ENCODE results near the gene TTYH3. TPM values are rescaled to one million over a fixed set of nuclear protein-coding genes. Genes with fewer than 3 reads are reported as not detected.

Gene TTYH3
- total RNA-seq, 1 experiment from 2014 or later: 278 TPM

- no peaks in the 10 kb centered on the region for H3K36me3 ChIP-seq (ENCODE audit: control insufficient read depth, insufficient read depth, low read length)
- ChIA-PET POLR2A (no interaction called here), CTCF (interaction anchor here (0.7 kb wide), 1 partner anchor 21 kb away, joined by 8 read pairs; no protein-coding TSS in a partner anchor)
- ATAC-seq (no peak), DNase-seq (ENCODE audit: low read depth, low spot score) (no peak)
- BruUV-seq (replicated peaks): no TSS peak
- intact Hi-C loops (cut with micrococcal nuclease; ENCODE audit: unreplicated experiment) (no loop called here), in situ Hi-C loops (cut with HindIII; ENCODE audit: low pct_unique_long_range_greater_than_20kb, low sequenced_read_pairs) (no loop called here)
- TF ChIP-seq TCF7L2 (IDR thresholded peaks at IDR 0.05; ENCODE audit: low read depth, low read length): no peak
- TF ChIP-seq REST (IDR thresholded peaks at IDR 0.05; ENCODE audit: insufficient read depth in 1 of 2, low read depth in 2 of 2, low read length in 1 of 2): no peak
- no peak for TF ChIP-seq POLR2AphosphoS5 (IDR thresholded peaks at IDR 0.05; ENCODE audit: low read depth, low read length)
- TF ChIP-seq CTCF (IDR thresholded peaks at IDR 0.05): no peak
- no peak for TF ChIP-seq SIN3A (IDR thresholded peaks at IDR 0.05; ENCODE audit: borderline replicate concordance, insufficient read depth, low read depth, low read length)
- H3K4me1 ChIP-seq (ENCODE audit: control insufficient read depth, insufficient read depth, low read length): peaks cover 16% of the 10 kb centered on the region; the same call in 1 of the 2 replicates
- H3K27me3 ChIP-seq (ENCODE audit: control insufficient read depth, insufficient read depth, low read length): no peaks in the 10 kb centered on the region
- H3K27ac ChIP-seq (ENCODE audit: low read length): no peak overlapping the region
- no peak overlapping the region for H3K4me3 ChIP-seq (ENCODE audit: low read depth in 2 of 2, low read length in 2 of 2)
- no peaks in the 10 kb centered on the region for H3K9me3 ChIP-seq (ENCODE audit: control insufficient read depth, insufficient read depth, low read depth, low read length)
Measured at GRCh38 chr7:2626498-2627117, 5.2 kb upstream of the TTYH3 start.

- no peak overlapping the region for H3K4me3 ChIP-seq (ENCODE audit: low read depth in 2 of 2, low read length in 2 of 2)
- DNase-seq (ENCODE audit: low read depth, low spot score) (no peak), ATAC-seq (no peak)
- intact Hi-C loops (cut with micrococcal nuclease; ENCODE audit: unreplicated experiment) (no loop called here), in situ Hi-C loops (cut with HindIII; ENCODE audit: low pct_unique_long_range_greater_than_20kb, low sequenced_read_pairs) (no loop called here)
- peaks cover 11% of the 10 kb centered on the region; the same call in 1 of the 2 replicates for H3K4me1 ChIP-seq (ENCODE audit: control insufficient read depth, insufficient read depth, low read length)
- CTCF ChIA-PET: interaction anchor here (0.7 kb wide), 1 partner anchor 22 kb away, joined by 8 read pairs; no protein-coding TSS in a partner anchor
- POLR2A ChIA-PET: no interaction called here
- no peaks in the 10 kb centered on the region for H3K9me3 ChIP-seq (ENCODE audit: control insufficient read depth, insufficient read depth, low read depth, low read length)
- BruUV-seq (replicated peaks): no TSS peak
- H3K27me3 ChIP-seq (ENCODE audit: control insufficient read depth, insufficient read depth, low read length): no peaks in the 10 kb centered on the region
- no peak for TF ChIP-seq CTCF (IDR thresholded peaks at IDR 0.05)
- no peak for TF ChIP-seq TCF7L2 (IDR thresholded peaks at IDR 0.05; ENCODE audit: low read depth, low read length)
- TF ChIP-seq REST (IDR thresholded peaks at IDR 0.05; ENCODE audit: insufficient read depth in 1 of 2, low read depth in 2 of 2, low read length in 1 of 2): no peak
- no peak for TF ChIP-seq POLR2AphosphoS5 (IDR thresholded peaks at IDR 0.05; ENCODE audit: low read depth, low read length)
- no peak for TF ChIP-seq SIN3A (IDR thresholded peaks at IDR 0.05; ENCODE audit: borderline replicate concordance, insufficient read depth, low read depth, low read length)
- H3K36me3 ChIP-seq (ENCODE audit: control insufficient read depth, insufficient read depth, low read length): no peaks in the 10 kb centered on the region; the same call in 1 of the 2 replicates
- H3K27ac ChIP-seq (ENCODE audit: low read length): no peak overlapping the region
Measured at GRCh38 chr7:2627258-2628129, 4.3 kb upstream of the TTYH3 start.

Measured in Panc1 (cell line).